PC-9 (cell line): ENCODE measurements around the gene CTNNA3. TPM values are rescaled to one million over a fixed set of nuclear protein-coding genes. Genes with fewer than 3 reads are reported as not detected.

Experiments
- BruUV-seq: library from RNA; stranded (reverse); fragments of 400-500 nt; replicated peaks from 2 replicates; lab custom pipeline; 2021; lab: Mats Ljungman, UMichigan
- CTCF ChIA-PET: fragments of 300-600 bp; sonication (Branson Sonifier 250); formaldehyde crosslinking; loops from one replicate; lab custom pipeline; 2022; ENCODE audit warnings: antibody characterized with exemption; lab: Charles Lee
- POLR2A ChIA-PET: fragments of 300-600 bp; sonication (Branson Sonifier 250); formaldehyde crosslinking; loops from one replicate; lab custom pipeline; 2022; ENCODE audit warnings: antibody characterized with exemption; ENCODE audit not compliant: unreplicated experiment; lab: Charles Lee
- DNase-seq, 2 experiments: peaks; one replicate each; pipeline versions ENCODE4 v3.0.0 to v3.0.0-alpha.2; 2015 to 2022; ENCODE audit warnings: mixed read lengths in 1 of 2
- H2AFZ ChIP-seq: fragments of 200-600 bp; sonication (generic); 2 replicates; pipeline ENCODE4 v1.8.1; 2017; ENCODE audit warnings: antibody characterized with exemption
- H3F3A ChIP-seq: fragments of 200-600 bp; sonication (generic); 2 replicates; pipeline ENCODE4 v1.8.1; 2017; ENCODE audit warnings: antibody characterized with exemption, mild to moderate bottlenecking, low read depth; ENCODE audit not compliant: insufficient read depth
- H3K27ac ChIP-seq: fragments of 200-600 bp; sonication (generic); 2 replicates; pipeline ENCODE4 v1.6.1; 2016; ENCODE audit warnings: mixed run types
- H3K27me3 ChIP-seq: fragments of 200-600 bp; sonication (generic); 2 replicates; pipeline ENCODE4 v1.6.1; 2016; ENCODE audit warnings: low read depth, mixed run types; ENCODE audit not compliant: insufficient read depth
- H3K36me3 ChIP-seq: fragments of 200-600 bp; sonication (generic); 2 replicates; pipeline ENCODE4 v1.6.1; 2016; ENCODE audit warnings: low read depth, mixed run types
- H3K4me1 ChIP-seq: fragments of 200-600 bp; sonication (generic); replicated peaks from 2 replicates; pipeline ENCODE4 v1.6.1; 2016; ENCODE audit warnings: mixed run types; ENCODE audit not compliant: insufficient read depth
- H3K4me2 ChIP-seq: fragments of 200-600 bp; sonication (generic); 2 replicates; pipeline ENCODE4 v1.6.1; 2017; ENCODE audit warnings: mixed run types
- H3K4me3 ChIP-seq: fragments of 200-600 bp; sonication (generic); 2 replicates; pipeline ENCODE4 v1.6.1; 2016; ENCODE audit warnings: mixed run types
- H3K79me2 ChIP-seq: fragments of 200-600 bp; sonication (generic); 2 replicates; pipeline ENCODE4 v1.6.1; 2017; ENCODE audit warnings: low read depth, mixed run types
- H3K9me2 ChIP-seq: fragments of 200-600 bp; sonication (generic); 2 replicates; pipeline ENCODE4 v1.8.1; 2017; ENCODE audit warnings: mild to moderate bottlenecking; ENCODE audit not compliant: insufficient read depth
- H3K9me3 ChIP-seq: fragments of 200-600 bp; sonication (generic); 2 replicates; pipeline ENCODE4 v1.8.1; 2016; ENCODE audit warnings: low read depth; ENCODE audit not compliant: insufficient read depth
- H4K20me1 ChIP-seq: fragments of 200-600 bp; sonication (generic); 2 replicates; pipeline ENCODE4 v1.8.1; 2017; ENCODE audit not compliant: insufficient read depth
- EZH2 ChIP-seq: fragments of 200-600 bp; sonication (generic); IDR thresholded peaks from 2 replicates; pipeline ENCODE4 v1.8.0; 2017; ENCODE audit warnings: antibody characterized with exemption, low read depth
- intact Hi-C: fragments of 100-400 bp; cut with micrococcal nuclease; formaldehyde crosslinking; loops from one replicate; pipeline ENCODE4 v1.10.0; 2022; ENCODE audit not compliant: unreplicated experiment
- total RNA-seq: library from RNA; stranded (reverse); gene quantifications from 2 replicates; pipeline ENCODE4 v1.2.3, GENCODE V29; 2021
- TF ChIP-seq, protein P1 (sequence below): fragments of 200-600 bp; sonication (generic); conservative IDR thresholded peaks from 2 replicates; pipeline ENCODE4 v1.6.1; 2017; ENCODE audit warnings: mixed run types, antibody characterized with exemption, mild to moderate bottlenecking, moderate library complexity

CTNNA3 gene
- total RNA-seq, 1 experiment from 2014 or later = not detected

DNA sequence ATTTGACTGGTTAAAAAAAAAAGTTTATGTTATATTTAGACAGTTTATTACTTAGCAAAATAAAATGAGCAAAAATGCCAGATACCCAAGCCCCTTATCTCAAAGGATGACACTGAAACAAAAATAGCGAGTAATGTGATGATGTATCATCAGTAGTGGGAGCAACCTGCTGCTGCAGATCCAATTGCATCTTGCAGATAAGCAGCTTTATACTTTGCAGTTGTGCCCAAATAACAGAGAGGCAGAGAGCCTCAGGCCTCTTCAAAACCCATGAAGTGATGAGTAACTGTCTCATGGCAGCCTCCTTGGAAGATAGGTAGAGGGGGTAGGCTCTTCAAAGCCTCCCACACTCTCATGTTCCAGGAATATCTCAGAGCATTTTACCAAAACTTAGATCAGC, 1238.4 kb downstream of the CTNNA3 start:
- Histone ChIP-seq H3K9me2 (0 out of 2 replicates have a peak, but pooled peaks cover 3% of the 10 kb centered on the region), H3K4me3 (no peak overlapping the region), H3K4me1 (no peaks in the 10 kb centered on the region), H4K20me1 (no peaks in the 10 kb centered on the region), H3K79me2 (no peaks in the 10 kb centered on the region), H3K27me3 (no peaks in the 10 kb centered on the region), H3K4me2 (no peak overlapping the region), H3K27ac (no peak overlapping the region), H3K9me3 (no peaks in the 10 kb centered on the region), H2AFZ (no peak overlapping the region), H3K36me3 (no peaks in the 10 kb centered on the region), H3F3A (no peaks in the 10 kb centered on the region)
- no TSS peak for BruUV-seq
- intact Hi-C loops = no loop called here
- TF ChIP-seq, protein P1, sequence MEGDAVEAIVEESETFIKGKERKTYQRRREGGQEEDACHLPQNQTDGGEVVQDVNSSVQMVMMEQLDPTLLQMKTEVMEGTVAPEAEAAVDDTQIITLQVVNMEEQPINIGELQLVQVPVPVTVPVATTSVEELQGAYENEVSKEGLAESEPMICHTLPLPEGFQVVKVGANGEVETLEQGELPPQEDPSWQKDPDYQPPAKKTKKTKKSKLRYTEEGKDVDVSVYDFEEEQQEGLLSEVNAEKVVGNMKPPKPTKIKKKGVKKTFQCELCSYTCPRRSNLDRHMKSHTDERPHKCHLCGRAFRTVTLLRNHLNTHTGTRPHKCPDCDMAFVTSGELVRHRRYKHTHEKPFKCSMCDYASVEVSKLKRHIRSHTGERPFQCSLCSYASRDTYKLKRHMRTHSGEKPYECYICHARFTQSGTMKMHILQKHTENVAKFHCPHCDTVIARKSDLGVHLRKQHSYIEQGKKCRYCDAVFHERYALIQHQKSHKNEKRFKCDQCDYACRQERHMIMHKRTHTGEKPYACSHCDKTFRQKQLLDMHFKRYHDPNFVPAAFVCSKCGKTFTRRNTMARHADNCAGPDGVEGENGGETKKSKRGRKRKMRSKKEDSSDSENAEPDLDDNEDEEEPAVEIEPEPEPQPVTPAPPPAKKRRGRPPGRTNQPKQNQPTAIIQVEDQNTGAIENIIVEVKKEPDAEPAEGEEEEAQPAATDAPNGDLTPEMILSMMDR = no peak
- no peak for TF ChIP-seq EZH2
- POLR2A ChIA-PET = interaction anchor here (0.7 kb wide), 1 partner anchor 66 kb away, joined by 5 read pairs; no protein-coding TSS in a partner anchor
- no peak for DNase-seq
- CTCF ChIA-PET = no interaction called here

DNA sequence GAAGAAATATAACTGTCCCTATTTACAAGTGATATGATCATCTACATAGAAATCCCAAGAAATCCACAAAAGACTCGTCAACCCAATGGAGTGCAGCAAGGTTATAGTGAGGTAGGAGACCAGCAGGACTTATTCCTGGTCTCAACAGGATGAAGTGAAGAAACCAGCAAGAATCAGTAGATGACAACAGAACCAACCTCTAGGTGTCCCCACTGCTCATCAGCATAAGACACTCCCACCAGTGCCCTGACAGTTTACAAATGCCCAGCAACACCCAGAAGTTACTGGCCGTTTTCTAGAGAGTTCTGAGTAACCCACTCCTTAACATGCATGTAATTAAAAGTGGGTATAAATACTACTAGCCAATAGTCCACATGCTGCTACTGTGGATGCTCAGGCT, 1240.7 kb downstream of the CTNNA3 start:
- no TSS peak for BruUV-seq
- intact Hi-C loops = no loop called here

DNA sequence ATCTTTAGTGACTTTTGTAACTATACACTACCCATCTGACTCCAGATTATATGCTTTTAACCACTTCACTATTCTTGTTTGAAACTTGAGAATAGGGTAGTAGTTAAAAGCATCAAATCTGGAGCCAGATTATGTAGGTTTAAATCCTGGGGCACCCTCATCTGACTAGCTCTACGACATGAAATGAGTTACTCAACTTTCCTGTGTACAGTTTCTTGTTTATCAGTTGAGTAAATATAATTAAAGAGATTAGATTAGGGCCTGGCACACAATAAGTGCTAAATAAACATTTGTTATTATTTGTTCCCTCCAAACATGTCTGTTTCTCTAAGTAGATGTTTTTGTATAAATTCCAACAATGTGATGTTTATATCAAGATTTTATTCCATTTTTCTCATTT, 1255.4 kb downstream of the CTNNA3 start:
- BruUV-seq = no TSS peak
- H3K4me1 ChIP-seq = no peaks in the 10 kb centered on the region
- H3K27me3 ChIP-seq = no peaks in the 10 kb centered on the region
- no peak overlapping the region for H3K27ac ChIP-seq
- no peaks in the 10 kb centered on the region for H3K9me3 ChIP-seq
- CTCF ChIA-PET = no interaction called here
- intact Hi-C loops = no loop called here
- POLR2A ChIA-PET = no interaction called here
- H3K4me2 ChIP-seq = no peak overlapping the region
- H4K20me1 ChIP-seq = no peaks in the 10 kb centered on the region
- no peak for DNase-seq
- no peaks in the 10 kb centered on the region for H3K9me2 ChIP-seq
- no peak overlapping the region for H2AFZ ChIP-seq
- no peak overlapping the region for H3K4me3 ChIP-seq
- TF ChIP-seq, protein P1 = no peak
- no peak for TF ChIP-seq EZH2
- H3F3A ChIP-seq = no peaks in the 10 kb centered on the region
- H3K79me2 ChIP-seq = no peaks in the 10 kb centered on the region
- no peaks in the 10 kb centered on the region for H3K36me3 ChIP-seq

More for the DNA sequence above, 1240.7 kb downstream of the CTNNA3 start:
- H4K20me1 ChIP-seq = no peaks in the 10 kb centered on the region
- no peak for DNase-seq
- no peak overlapping the region for H3K4me2 ChIP-seq
- H3K9me2 ChIP-seq = no peaks in the 10 kb centered on the region
- H3K27ac ChIP-seq = no peak overlapping the region
- no peaks in the 10 kb centered on the region for H3K9me3 ChIP-seq
- no peaks in the 10 kb centered on the region for H3K4me1 ChIP-seq
- H3K4me3 ChIP-seq = no peak overlapping the region
- no peak overlapping the region for H2AFZ ChIP-seq
- H3K27me3 ChIP-seq = no peaks in the 10 kb centered on the region
- CTCF ChIA-PET = no interaction called here
- POLR2A ChIA-PET = no interaction called here
- H3K36me3 ChIP-seq = no peaks in the 10 kb centered on the region
- TF ChIP-seq, protein P1 = no peak
- H3K79me2 ChIP-seq = no peaks in the 10 kb centered on the region
- no peaks in the 10 kb centered on the region for H3F3A ChIP-seq
